BLaER1 treated with 17β-estradiol and CSF1 and Interleukin-3, amounts not matched to agents 10 nM and 100 nM (cell line): ENCODE measurements around the gene PRRT4.

Experiments
- H3K27ac ChIP-seq, 11 experiments: shearing (Covaris generic); formaldehyde crosslinking; 2 replicates each; pipeline ENCODE4 v1.8.1; 2022
- H3K27me3 ChIP-seq, 11 experiments: shearing (Covaris generic); formaldehyde crosslinking; 2 replicates each; pipeline ENCODE4 v1.8.1; 2022
- H3K36me3 ChIP-seq, 11 experiments: shearing (Covaris generic); formaldehyde crosslinking; 2 replicates each; pipeline ENCODE4 v1.8.1; 2022
- H3K4me1 ChIP-seq, 10 experiments: shearing (Covaris generic); formaldehyde crosslinking; 2 replicates each; pipeline ENCODE4 v1.8.1; 2022
- H3K4me2 ChIP-seq, 11 experiments: shearing (Covaris generic); formaldehyde crosslinking; 2 replicates each; pipeline ENCODE4 v1.8.1; 2022
- H3K4me3 ChIP-seq, 10 experiments: shearing (Covaris generic); formaldehyde crosslinking; 2 replicates each; pipeline ENCODE4 v1.8.1; 2022
- H3K9ac ChIP-seq, 11 experiments: shearing (Covaris generic); formaldehyde crosslinking; 2 replicates each; pipeline ENCODE4 v1.8.1; 2022
- H3K9me3 ChIP-seq, 11 experiments: shearing (Covaris generic); formaldehyde crosslinking; replicated peaks in 1 of 11; 2 replicates each; pipeline ENCODE4 v1.8.1; 2022
- H4K20me1 ChIP-seq, 11 experiments: shearing (Covaris generic); formaldehyde crosslinking; 2 replicates each; pipeline ENCODE4 v1.8.1; 2022
- Cebpa-rat ChIP-seq, 11 experiments: shearing (Covaris generic); IDR thresholded peaks; 2 replicates each; pipeline ENCODE4 v1.8.1; 2022

Gene PRRT4

GRCh38 chr7:128384726-128385125 lies 23.2 kb upstream of the PRRT4 start:
- Histone ChIP-seq H3K4me2 (peak overlapping the region in 8 of 11 experiments; percentile 10 to 51 (median 32); a peak in 12 of 22 replicates), H4K20me1 (peaks cover 0 to 17% (median 0%) of the 10 kb centered on the region in 11 experiments; a peak in 5 of 22 replicates), H3K36me3 (no peaks in the 10 kb centered on the region), H3K27ac (no peak overlapping the region), H3K27me3 (no peaks in the 10 kb centered on the region), H3K9ac (no peak overlapping the region), H3K4me1 (peaks cover 20 to 53% (median 34%) of the 10 kb centered on the region in 10 experiments), H3K9me3 (no peaks in the 10 kb centered on the region), H3K4me3 (no peak overlapping the region)
- no peak for TF ChIP-seq Cebpa-rat (IDR thresholded peaks at IDR 0.05)

GRCh38 chr7:128383776-128384175 lies 22.3 kb upstream of the PRRT4 start:
- Histone ChIP-seq H3K4me2 (0 out of 22 replicates have a peak overlapping the region, but pooled peaks of 1 of the 11 experiments have one; percentile 34), H3K9ac (peak overlapping the region in 1 of 11 experiments; percentile 15; a peak in 2 of 22 replicates), H3K27me3 (no peaks in the 10 kb centered on the region)

GRCh38 chr7:128381161-128381821 lies 19.8 kb upstream of the PRRT4 start:
- Histone ChIP-seq H3K4me1 (peaks cover 9 to 46% (median 22%) of the 10 kb centered on the region in 10 experiments; a peak in 17 of 20 replicates), H3K27ac (peak overlapping the region in 2 of 11 experiments; percentile 45 to 51; a peak in 4 of 22 replicates), H3K27me3 (no peaks in the 10 kb centered on the region), H3K36me3 (no peaks in the 10 kb centered on the region), H3K9ac (no peak overlapping the region), H3K9me3 (no peaks in the 10 kb centered on the region), H3K4me2 (peak overlapping the region in 5 of 11 experiments; percentile 14 to 58 (median 45); a peak in 7 of 22 replicates), H3K4me3 (no peak overlapping the region), H4K20me1 (no peaks in the 10 kb centered on the region)
- no peak for TF ChIP-seq Cebpa-rat (IDR thresholded peaks at IDR 0.05)

More at GRCh38 chr7:128383776-128384175, 22.3 kb upstream of the PRRT4 start:
- Histone ChIP-seq H3K27ac (no peak overlapping the region), H3K9me3 (no peaks in the 10 kb centered on the region), H4K20me1 (peaks cover 0 to 7% (median 0%) of the 10 kb centered on the region in 11 experiments; a peak in 2 of 22 replicates), H3K36me3 (no peaks in the 10 kb centered on the region), H3K4me3 (no peak overlapping the region), H3K4me1 (peaks cover 24 to 47% (median 26%) of the 10 kb centered on the region in 10 experiments)
- TF ChIP-seq Cebpa-rat (IDR thresholded peaks at IDR 0.05), result no peak

DNA sequence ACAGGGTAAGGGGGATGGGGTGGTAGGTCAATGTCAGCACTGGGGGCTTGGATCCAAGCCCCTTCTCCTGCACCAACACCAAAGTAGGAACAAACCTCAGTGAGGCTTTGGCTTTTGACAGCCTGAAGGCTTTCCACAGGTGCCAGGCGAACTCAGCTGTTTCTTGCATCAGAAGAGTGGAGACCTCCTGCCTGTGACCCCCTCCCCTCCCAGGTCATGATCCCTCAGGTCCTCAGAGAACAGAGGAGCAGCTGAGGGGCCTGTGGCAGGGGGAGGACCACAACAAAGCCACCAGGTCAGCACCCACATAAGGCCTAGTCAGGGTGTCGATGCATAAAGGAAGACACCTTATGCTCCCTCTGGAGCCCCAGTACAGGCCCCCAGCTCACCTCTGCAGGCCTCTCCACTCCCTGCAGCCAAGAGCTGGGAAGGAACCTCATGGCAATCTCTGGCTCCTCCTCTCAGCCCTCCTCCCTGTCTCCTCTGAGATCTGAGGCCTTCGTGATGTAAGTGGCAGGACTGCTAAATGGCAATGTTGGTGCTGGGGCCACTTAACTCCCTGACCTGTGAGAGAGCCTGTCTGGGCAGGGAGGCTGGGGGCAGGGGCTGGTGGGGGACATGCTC lies 19.1 kb upstream of the PRRT4 start:
- no peaks in the 10 kb centered on the region for H4K20me1 ChIP-seq
- H3K4me1 ChIP-seq, result peaks cover 9 to 39% (median 17%) of the 10 kb centered on the region in 10 experiments; a peak in 17 of 20 replicates
- H3K27me3 ChIP-seq, result no peaks in the 10 kb centered on the region
- H3K4me2 ChIP-seq, result peak overlapping the region in 1 of 11 experiments; percentile 25; a peak in 1 of 22 replicates
- no peak overlapping the region for H3K27ac ChIP-seq
- H3K4me3 ChIP-seq, result no peak overlapping the region
- no peaks in the 10 kb centered on the region for H3K9me3 ChIP-seq
- H3K9ac ChIP-seq, result no peak overlapping the region
- no peak for TF ChIP-seq Cebpa-rat (IDR thresholded peaks at IDR 0.05)
- no peaks in the 10 kb centered on the region for H3K36me3 ChIP-seq

- Histone ChIP-seq H4K20me1 (no peaks in the 10 kb centered on the region), H3K4me2 (no peak overlapping the region), H3K27me3 (no peaks in the 10 kb centered on the region), H3K9me3 (no peaks in the 10 kb centered on the region), H3K4me3 (no peak overlapping the region), H3K9ac (no peak overlapping the region), H3K4me1 (peaks cover 7 to 34% (median 13%) of the 10 kb centered on the region in 10 experiments; a peak in 17 of 20 replicates), H3K36me3 (no peaks in the 10 kb centered on the region), H3K27ac (no peak overlapping the region)
- no peak for TF ChIP-seq Cebpa-rat (IDR thresholded peaks at IDR 0.05)
Measured at GRCh38 chr7:128379900-128380479, 18.5 kb upstream of the PRRT4 start.

DNA sequence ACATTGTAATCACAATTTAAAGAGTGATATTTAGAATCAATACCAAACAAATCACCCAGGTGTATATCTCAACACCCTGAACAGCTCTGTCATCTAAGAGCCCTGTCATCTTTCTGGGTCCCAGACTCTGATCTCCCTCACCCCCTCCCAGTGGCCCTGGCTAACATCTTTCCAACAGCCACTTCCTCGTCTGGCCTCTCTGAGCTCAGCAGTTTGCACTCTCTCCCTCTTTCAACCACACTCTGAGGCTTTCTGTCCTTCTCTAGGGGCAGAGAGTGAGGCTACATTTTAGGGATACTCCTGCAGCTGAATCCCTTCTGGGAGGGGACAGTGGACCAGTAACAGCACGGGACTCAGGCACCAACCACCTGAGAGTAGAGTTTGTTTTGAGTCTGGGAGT lies 17.1 kb upstream of the PRRT4 start:
- Histone ChIP-seq H3K36me3 (no peaks in the 10 kb centered on the region), H3K4me2 (peak overlapping the region in 4 of 11 experiments; percentile 5 to 36 (median 22); a peak in 3 of 22 replicates), H3K27ac (peak overlapping the region in 2 of 11 experiments; percentile 3 to 46; a peak in 1 of 22 replicates), H3K9ac (peak overlapping the region in 4 of 11 experiments; percentile 9 to 19 (median 16); a peak in 1 of 22 replicates), H3K27me3 (no peaks in the 10 kb centered on the region), H3K4me1 (peaks cover 0 to 24% (median 5%) of the 10 kb centered on the region in 10 experiments; a peak in 9 of 20 replicates), H3K9me3 (no peaks in the 10 kb centered on the region), H4K20me1 (no peaks in the 10 kb centered on the region), H3K4me3 (no peak overlapping the region)
- TF ChIP-seq Cebpa-rat (IDR thresholded peaks at IDR 0.05), result no peak

DNA sequence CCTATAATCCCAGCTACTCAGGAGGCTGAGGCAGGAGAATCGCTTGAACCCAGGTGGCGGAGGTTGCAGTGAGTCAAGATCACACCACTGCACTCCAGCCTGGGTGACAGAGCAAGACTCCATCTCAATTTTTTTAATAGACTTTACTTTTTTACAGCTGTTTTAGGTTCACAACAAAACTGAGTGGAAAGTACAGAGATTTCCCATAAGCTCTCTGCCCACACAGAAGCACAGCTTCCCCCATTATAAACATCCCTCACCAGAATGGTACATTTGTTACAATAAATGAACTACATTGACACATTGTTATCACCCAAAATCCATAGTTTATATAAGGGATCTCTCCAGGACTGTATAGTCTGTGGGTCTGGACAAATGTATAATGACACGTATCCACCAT lies 14.6 kb upstream of the PRRT4 start:
- H3K9ac ChIP-seq, result no peak overlapping the region
- H3K27ac ChIP-seq, result no peak overlapping the region
- TF ChIP-seq Cebpa-rat (IDR thresholded peaks at IDR 0.05), result no peak
- H4K20me1 ChIP-seq, result no peaks in the 10 kb centered on the region
- H3K36me3 ChIP-seq, result no peaks in the 10 kb centered on the region
- no peaks in the 10 kb centered on the region for H3K9me3 ChIP-seq
- peaks cover 0 to 14% (median 2%) of the 10 kb centered on the region in 10 experiments; a peak in 9 of 20 replicates for H3K4me1 ChIP-seq
- H3K27me3 ChIP-seq, result no peaks in the 10 kb centered on the region
- no peak overlapping the region for H3K4me2 ChIP-seq
- no peak overlapping the region for H3K4me3 ChIP-seq

DNA sequence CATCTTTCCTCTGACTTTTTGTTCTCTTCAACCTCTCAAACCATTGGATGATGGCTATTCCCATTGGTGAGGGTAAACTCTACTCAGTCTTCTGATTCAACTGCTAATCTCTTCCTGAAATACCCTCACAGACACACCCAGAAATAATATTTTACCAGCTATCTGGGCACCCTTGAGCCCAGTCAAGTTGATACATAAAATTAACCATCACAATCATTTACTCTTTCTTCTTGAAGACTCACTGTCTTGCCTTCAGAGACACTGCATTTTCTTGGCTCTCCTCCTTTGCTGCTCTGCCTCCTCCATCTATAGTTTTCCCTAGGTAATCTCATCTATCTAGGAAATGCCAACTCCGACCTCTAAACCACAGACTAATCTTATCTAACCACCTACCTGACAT lies 12.6 kb upstream of the PRRT4 start:
- no peak overlapping the region for H3K27ac ChIP-seq
- no peaks in the 10 kb centered on the region for H3K27me3 ChIP-seq
- no peak overlapping the region for H3K9ac ChIP-seq
- no peak overlapping the region for H3K4me2 ChIP-seq
- no peaks in the 10 kb centered on the region for H3K36me3 ChIP-seq
- H3K4me3 ChIP-seq, result no peak overlapping the region
- H3K9me3 ChIP-seq, result no peaks in the 10 kb centered on the region
- H4K20me1 ChIP-seq, result no peaks in the 10 kb centered on the region
- TF ChIP-seq Cebpa-rat (IDR thresholded peaks at IDR 0.05), result no peak
- H3K4me1 ChIP-seq, result peaks cover 0 to 7% (median 1%) of the 10 kb centered on the region in 10 experiments; a peak in 5 of 20 replicates

DNA sequence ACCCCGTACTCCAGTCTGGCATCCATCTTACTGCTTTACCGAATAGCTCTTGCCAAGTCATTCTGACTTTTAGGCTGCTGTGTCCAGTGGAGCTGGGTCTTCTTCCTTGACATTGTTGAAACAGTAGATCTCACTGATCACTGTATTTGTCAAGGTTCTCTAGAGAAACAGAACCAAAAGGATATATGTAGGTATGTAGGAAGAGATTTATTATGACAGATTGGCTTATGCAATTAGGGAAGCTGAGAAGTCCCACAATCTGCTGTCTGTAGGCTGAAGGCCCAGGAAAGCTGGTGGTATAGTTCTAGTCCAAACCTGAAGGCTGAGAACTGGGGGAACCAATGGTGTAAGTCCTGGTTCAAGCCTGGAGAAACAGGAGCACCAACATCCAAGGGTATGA lies 12.1 kb upstream of the PRRT4 start:
- H3K36me3 ChIP-seq, result no peaks in the 10 kb centered on the region
- no peak overlapping the region for H3K4me2 ChIP-seq
- no peaks in the 10 kb centered on the region for H4K20me1 ChIP-seq
- H3K27ac ChIP-seq, result no peak overlapping the region
- no peaks in the 10 kb centered on the region for H3K9me3 ChIP-seq
- TF ChIP-seq Cebpa-rat (IDR thresholded peaks at IDR 0.05), result no peak
- peaks cover 0 to 2% (median under 1%) of the 10 kb centered on the region in 10 experiments; a peak in 4 of 20 replicates for H3K4me1 ChIP-seq
- no peak overlapping the region for H3K4me3 ChIP-seq
- no peaks in the 10 kb centered on the region for H3K27me3 ChIP-seq
- no peak overlapping the region for H3K9ac ChIP-seq
